Endothelial cell of umbilical vein (primary cell): ENCODE results near the gene SRY. TPM values are rescaled to one million over a fixed set of nuclear protein-coding genes. Genes with fewer than 3 reads are reported as not detected.

Experiments
- BruUV-seq: library from RNA; stranded (reverse); fragments of 400-500 nt; replicated peaks from 2 replicates; lab custom pipeline; 2021; lab: Mats Ljungman, UMichigan
- CTCF ChIA-PET: fragments of 300-600, 350-600 bp; sonication (Branson Sonifier 250); formaldehyde crosslinking; loops from one replicate; lab custom pipeline; 2021; ENCODE audit warnings: antibody characterized with exemption, inconsistent platforms; lab: Charles Lee
- POLR2A ChIA-PET: fragments of 300-600, 350-600 bp; sonication (Branson Sonifier 250); formaldehyde crosslinking; loops from one replicate; lab custom pipeline; 2021; ENCODE audit warnings: antibody characterized with exemption, inconsistent platforms; lab: Charles Lee
- DNase-seq: peaks from one replicate; pipeline ENCODE4 v3.0.0-alpha.2; 2011; ENCODE audit warnings: low read depth, low spot score
- FAIRE-seq: peaks from 2 replicates; lab custom pipeline; 2011; peaks lifted over from hg19 to GRCh38; lab: Jason Lieb, UNC
- H2AFZ ChIP-seq: 2 replicates; pipeline ENCODE4 v1.6.0; 2012; ENCODE audit warnings: low read depth, low read length, control low read depth, inconsistent platforms
- H3K27ac ChIP-seq: 2 replicates; pipeline ENCODE4 v1.5.1; 2011; ENCODE audit warnings: low read depth, mild to moderate bottlenecking, control low read depth, low read length, moderate library complexity; ENCODE audit not compliant: insufficient read depth
- H3K27me3 ChIP-seq, 2 experiments: 2 replicates each; pipeline versions ENCODE4 v1.6.0 to v1.6.1; 2011; ENCODE audit warnings: low read length in 2 of 2, mixed read lengths in 1 of 2; ENCODE audit not compliant: control insufficient read depth in 2 of 2, insufficient read depth in 2 of 2
- H3K36me3 ChIP-seq, 2 experiments: 2 replicates in 1 of 2; 3 replicates in 1 of 2; pipeline ENCODE4 v1.5.1; 2011; ENCODE audit warnings: low read length in 2 of 2, mild to moderate bottlenecking in 1 of 2, moderate library complexity in 1 of 2; ENCODE audit not compliant: control insufficient read depth in 2 of 2, insufficient read depth in 2 of 2; ENCODE audit errors: extremely low read depth in 1 of 2
- H3K4me1 ChIP-seq: 3 replicates; pipeline ENCODE4 v1.5.1; 2011; ENCODE audit warnings: mild to moderate bottlenecking, low read length; ENCODE audit not compliant: control insufficient read depth, insufficient read depth; ENCODE audit errors: extremely low read depth
- H3K4me2 ChIP-seq: 2 replicates; pipeline ENCODE4 v1.6.1; 2011; ENCODE audit warnings: low read length, control low read depth, mixed read lengths; ENCODE audit not compliant: insufficient read depth
- H3K4me3 ChIP-seq, 3 experiments: fragments of 200-600 bp in 1 of 3; sonication (generic), shearing (Covaris generic) in 1 of 3; replicated peaks in 1 of 3; 2 replicates each; pipeline ENCODE4 v1.5.1; 2011 to 2016; ENCODE audit warnings: control low read depth in 3 of 3, low read length in 3 of 3, mild to moderate bottlenecking in 2 of 3, inconsistent platforms in 1 of 3, low read depth in 1 of 3, moderate library complexity in 1 of 3; ENCODE audit not compliant: insufficient read depth in 1 of 3
- H3K79me2 ChIP-seq: 2 replicates; pipeline ENCODE4 v1.6.0; 2012; ENCODE audit warnings: low read length, inconsistent platforms; ENCODE audit not compliant: control insufficient read depth, insufficient read depth
- H3K9ac ChIP-seq: replicated peaks from 2 replicates; pipeline ENCODE3; 2011; ENCODE audit warnings: low read length, control low read depth; ENCODE audit not compliant: insufficient read depth; ENCODE audit errors: extremely low read depth
- H3K9me1 ChIP-seq: replicated peaks from 3 replicates; pipeline ENCODE4 v1.6.0; 2011; ENCODE audit warnings: mild to moderate bottlenecking, low read length; ENCODE audit not compliant: control insufficient read depth, insufficient read depth; ENCODE audit errors: extremely low read depth
- H3K9me3 ChIP-seq: replicated peaks from 2 replicates; pipeline ENCODE4 v1.5.1; 2012; ENCODE audit warnings: low read length, inconsistent platforms; ENCODE audit not compliant: control insufficient read depth, insufficient read depth
- H4K20me1 ChIP-seq: replicated peaks from 2 replicates; pipeline ENCODE3; 2011; ENCODE audit warnings: mild to moderate bottlenecking, low read length; ENCODE audit not compliant: control insufficient read depth, insufficient read depth; ENCODE audit errors: extremely low read depth
- CTCF ChIP-seq, 2 donors: IDR thresholded peaks; 1 replicate in 1 of 2; 2 replicates in 1 of 2; pipeline ENCODE4 v1.5.1; 2011; ENCODE audit warnings: low read length in 2 of 2, mild to moderate bottlenecking in 2 of 2, moderate library complexity in 2 of 2, control low read depth in 1 of 2, inconsistent platforms in 1 of 2, low read depth in 1 of 2; ENCODE audit not compliant: insufficient read depth in 1 of 2; ENCODE audit errors: extremely low read depth in 1 of 2
- EZH2 ChIP-seq: IDR thresholded peaks from 2 replicates; pipeline ENCODE4 v1.6.1; 2012; ENCODE audit warnings: borderline replicate concordance, low read depth, mild to moderate bottlenecking, moderate library complexity, low read length, inconsistent platforms; ENCODE audit not compliant: severe bottlenecking
- FOS ChIP-seq: IDR thresholded peaks from 2 replicates; pipeline ENCODE4 v1.6.1; 2011; ENCODE audit warnings: mild to moderate bottlenecking, low read length, moderate library complexity, borderline replicate concordance; ENCODE audit not compliant: insufficient read depth
- GATA2 ChIP-seq: IDR thresholded peaks from 2 replicates; pipeline ENCODE4 v1.7.0; 2011; ENCODE audit warnings: low read depth, mild to moderate bottlenecking, moderate library complexity, mixed read lengths, low read length; ENCODE audit not compliant: insufficient read length, insufficient read depth
- JUN ChIP-seq: IDR thresholded peaks from 2 replicates; pipeline ENCODE4 v1.6.1; 2011; ENCODE audit warnings: borderline replicate concordance, low read depth; ENCODE audit not compliant: insufficient read length, insufficient read depth
- MYC ChIP-seq: IDR thresholded peaks from one replicate; pipeline ENCODE4 v1.6.1; 2011; ENCODE audit warnings: mild to moderate bottlenecking, low read depth, low read length
- POLR2A ChIP-seq: IDR thresholded peaks from 2 replicates; pipeline ENCODE4 v1.6.1; 2012; ENCODE audit warnings: low read depth, mild to moderate bottlenecking, control low read depth, low read length
- POLR2AphosphoS5 ChIP-seq: IDR thresholded peaks from 2 replicates; pipeline ENCODE4 v1.6.1; 2012; ENCODE audit warnings: low read depth, mild to moderate bottlenecking, control low read depth, low read length, moderate library complexity; ENCODE audit not compliant: insufficient read depth
- dilution Hi-C: fragments of 300-500 bp; cut with MboI; formaldehyde crosslinking; loops from one replicate; pipeline ENCODE4 v1.15.0; 2019; ENCODE audit warnings: low sequenced_read_pairs; ENCODE audit not compliant: extremely low pct_ligation_motif_present
- intact Hi-C: fragments of 100-400 bp; cut with micrococcal nuclease; formaldehyde crosslinking; loops from one replicate; pipeline ENCODE4 v1.10.0; 2022
- polyA plus RNA-seq, 4 experiments: library from polyadenylated mRNA; depleted of rRNA in 3 of 4; stranded (reverse) in 3 of 4; unstranded in 1 of 4; fragments of >200 nt; gene quantifications; 2 replicates each; pipeline versions ENCODE4 v1.2.1 to v1.2.3, GENCODE V29; 2011 to 2012; ENCODE audit warnings: missing spikeins in 1 of 4
- total RNA-seq: library from RNA; stranded (reverse); gene quantifications from 2 replicates; pipeline ENCODE4 v1.2.3, GENCODE V29; 2021
- TF ChIP-seq, protein P1 (sequence below): IDR thresholded peaks from 2 replicates; pipeline ENCODE4 v1.6.1; 2011; ENCODE audit not compliant: insufficient read depth, insufficient read length

The SRY gene
- total and polyA plus RNA-seq, 2 donors (not counting 3 experiments of a cell fraction or from before 2014, with no cell fraction given) = not detected

DNA sequence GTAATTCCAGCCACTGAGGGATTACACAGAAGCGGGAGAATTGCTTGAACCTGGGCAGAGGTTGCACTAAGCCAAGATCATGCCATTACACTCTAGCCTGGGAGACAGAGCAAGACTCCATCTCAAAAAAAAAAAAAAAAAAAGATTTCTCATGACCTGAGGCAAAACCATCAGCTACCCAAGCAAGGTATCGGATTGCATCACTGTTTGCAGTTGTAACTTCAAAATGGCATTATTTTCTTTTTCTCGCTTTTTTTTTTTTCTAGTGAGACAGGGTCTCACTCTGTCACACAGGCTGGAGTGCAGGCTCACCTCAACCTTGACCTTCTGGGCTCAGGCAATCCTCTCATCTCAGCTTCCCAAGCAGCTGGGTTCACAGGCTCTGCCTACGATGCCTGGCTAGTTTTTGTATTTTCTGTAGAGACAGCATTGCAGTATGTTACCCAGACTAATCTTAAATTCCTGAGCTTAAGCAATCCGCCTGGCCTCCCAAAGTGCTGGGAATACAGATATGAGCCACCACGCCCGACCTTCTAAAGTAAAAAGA is 9.6 kb upstream of the SRY start:
- no peaks in the 10 kb centered on the region for H3K9me1 ChIP-seq
- ChIA-PET POLR2A (no interaction called here), CTCF (no interaction called here)
- H3K9ac ChIP-seq = no peak overlapping the region
- no peak overlapping the region for H2AFZ ChIP-seq
- no peaks in the 10 kb centered on the region for H3K36me3 ChIP-seq
- DNase-seq (no peak), FAIRE-seq (peak; percentile 46)
- no peaks in the 10 kb centered on the region for H3K4me1 ChIP-seq
- intact Hi-C loops = no loop called here
- dilution Hi-C loops = no loop called here
- no peaks in the 10 kb centered on the region for H4K20me1 ChIP-seq
- no peak overlapping the region for H3K27ac ChIP-seq
- H3K79me2 ChIP-seq = no peaks in the 10 kb centered on the region
- H3K4me2 ChIP-seq = no peak overlapping the region
- no peak overlapping the region for H3K4me3 ChIP-seq
- no peaks in the 10 kb centered on the region for H3K9me3 ChIP-seq
- H3K27me3 ChIP-seq = peaks cover 2 to 23% of the 10 kb centered on the region in 2 experiments
- BruUV-seq = no TSS peak
- TF ChIP-seq JUN (no peak), POLR2AphosphoS5 (no peak), GATA2 (no peak), FOS (no peak), EZH2 (no peak), POLR2A (no peak), MYC (no peak)
- TF ChIP-seq, protein P1, sequence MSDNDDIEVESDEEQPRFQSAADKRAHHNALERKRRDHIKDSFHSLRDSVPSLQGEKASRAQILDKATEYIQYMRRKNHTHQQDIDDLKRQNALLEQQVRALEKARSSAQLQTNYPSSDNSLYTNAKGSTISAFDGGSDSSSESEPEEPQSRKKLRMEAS = no peak

DNA sequence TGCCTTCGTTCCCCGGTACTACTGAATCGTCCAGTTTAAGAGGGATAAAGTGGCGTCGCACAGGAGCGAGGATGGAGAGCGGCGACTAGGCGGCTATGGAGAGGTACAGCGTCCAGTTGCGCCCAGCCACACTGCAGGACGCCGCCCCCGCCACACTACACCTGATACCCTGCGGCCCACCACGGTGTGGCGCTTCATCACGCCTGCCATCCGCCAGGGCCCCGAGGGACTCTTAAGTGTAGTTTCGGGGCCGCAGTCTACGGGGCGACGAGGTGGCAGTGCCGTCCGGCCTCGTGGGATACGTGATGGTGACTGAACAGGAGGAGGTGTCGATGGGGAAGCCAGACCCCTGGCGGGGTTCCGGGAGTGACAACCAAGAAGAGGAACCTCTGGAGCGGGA is 2.3 kb upstream of the SRY start:
- Histone ChIP-seq H4K20me1 (no peaks in the 10 kb centered on the region), H3K79me2 (no peaks in the 10 kb centered on the region), H2AFZ (no peak overlapping the region), H3K4me3 (no peak overlapping the region), H3K27me3 (peaks cover 29 to 66% of the 10 kb centered on the region in 2 experiments), H3K36me3 (no peaks in the 10 kb centered on the region), H3K9me3 (no peaks in the 10 kb centered on the region), H3K9me1 (no peaks in the 10 kb centered on the region), H3K9ac (no peak overlapping the region), H3K4me2 (no peak overlapping the region), H3K4me1 (no peaks in the 10 kb centered on the region), H3K27ac (no peak overlapping the region)
- ChIA-PET CTCF (no interaction called here), POLR2A (no interaction called here)
- intact Hi-C loops (no loop called here), dilution Hi-C loops (no loop called here)
- TF ChIP-seq CTCF (IDR thresholded peaks at IDR 0.05; ENCODE audit: extremely low read depth in 1 of 2, insufficient read depth in 1 of 2, low read depth in 1 of 2, low read length in 2 of 2) (no peak), POLR2AphosphoS5 (no peak), EZH2 (no peak), GATA2 (no peak), FOS (no peak), POLR2A (no peak), MYC (no peak), JUN (no peak)
- TF ChIP-seq, protein P1 = no peak
- DNase-seq (no peak), FAIRE-seq (no peak)
- BruUV-seq = no TSS peak
